Left cardiac atrium (tissue), 4 donors: ENCODE measurements around the gene PHLPP1. TPM values are rescaled to one million over a fixed set of nuclear protein-coding genes. Genes with fewer than 3 reads are reported as not detected.

Experiments used
- ATAC-seq, 2 donors: fragments of 200-7000 bp; cut with Tn5 transposase; one replicate each; pipeline ENCODE4 v1.9.1; 2020; ENCODE audit warnings: mild to moderate bottlenecking in 2 of 2, moderate library complexity in 2 of 2
- DNase-seq: peaks from one replicate; pipeline ENCODE4 v3.0.0-alpha.2; 2020
- intact Hi-C, 2 donors: fragments of 100-400 bp; cut with DNase I; formaldehyde crosslinking; loops; one replicate each; pipeline versions ENCODE4 v1.14.1 to v1.15.1; 2022 to 2023
- total RNA-seq, 2 donors: library from RNA; stranded (reverse); fragmentation: NEBNext Ultra II Directional; extraction: Animal tissue kit (Norgen Biotek cat#: 25700); gene quantifications; one replicate each; pipeline ENCODE4 v1.2.1, GENCODE V29; 2021
- donor health status: DM: no; HTN: yes; CAD: no.
- donor health status: DM: no; HTN: yes; CAD: no; lungs with severe emphysema.
- donor health status: DM: yes; HTN: yes; CAD: no.
- donor health status: Dilated cardiomyopathy.

PHLPP1 gene
- total RNA-seq, 2 donors from 2014 or later: 5.0 to 8.6 TPM

DNA sequence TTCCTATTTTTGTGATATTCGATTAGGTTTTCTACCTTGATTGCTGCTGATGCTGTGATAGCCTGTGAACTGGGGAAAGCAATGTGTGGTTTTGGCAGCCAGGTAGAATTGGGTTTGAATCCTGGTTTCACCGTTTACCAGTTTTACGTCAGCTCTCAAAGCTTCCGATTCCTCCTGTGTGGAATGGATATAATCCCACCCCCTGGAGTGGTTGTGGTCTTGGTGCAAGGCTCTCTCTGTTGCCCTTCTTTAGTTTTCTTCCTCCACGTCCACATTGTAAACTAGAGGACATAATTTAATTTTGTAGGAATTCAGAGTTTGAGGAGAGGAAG is 45.0 kb downstream of the PHLPP1 start:
- intact Hi-C loops: no loop called here
- no peak for DNase-seq
- no peak for ATAC-seq

GRCh38 chr18:62763101-62763521 is 47.8 kb downstream of the PHLPP1 start:
- ATAC-seq (no peak), DNase-seq (no peak)
- intact Hi-C loops: no loop called here

GRCh38 chr18:62766266-62766665 is 50.9 kb downstream of the PHLPP1 start:
- DNase-seq (no peak), ATAC-seq (no peak)
- intact Hi-C loops: no loop called here

GRCh38 chr18:62767321-62767720 is 52.0 kb downstream of the PHLPP1 start:
- intact Hi-C loops: no loop called here
- DNase-seq (no peak), ATAC-seq (no peak)

GRCh38 chr18:62767836-62768557 is 52.7 kb downstream of the PHLPP1 start:
- DNase-seq: no peak
- ATAC-seq: no peak
- intact Hi-C loops: no loop called here

- ATAC-seq: no peak
- no peak for DNase-seq
- intact Hi-C loops: no loop called here
These were observed 53.2 kb downstream of the PHLPP1 start for GRCh38 chr18:62768558-62768943.

GRCh38 chr18:62769216-62769615 is 53.9 kb downstream of the PHLPP1 start:
- no peak for ATAC-seq
- intact Hi-C loops: no loop called here
- no peak for DNase-seq

DNA sequence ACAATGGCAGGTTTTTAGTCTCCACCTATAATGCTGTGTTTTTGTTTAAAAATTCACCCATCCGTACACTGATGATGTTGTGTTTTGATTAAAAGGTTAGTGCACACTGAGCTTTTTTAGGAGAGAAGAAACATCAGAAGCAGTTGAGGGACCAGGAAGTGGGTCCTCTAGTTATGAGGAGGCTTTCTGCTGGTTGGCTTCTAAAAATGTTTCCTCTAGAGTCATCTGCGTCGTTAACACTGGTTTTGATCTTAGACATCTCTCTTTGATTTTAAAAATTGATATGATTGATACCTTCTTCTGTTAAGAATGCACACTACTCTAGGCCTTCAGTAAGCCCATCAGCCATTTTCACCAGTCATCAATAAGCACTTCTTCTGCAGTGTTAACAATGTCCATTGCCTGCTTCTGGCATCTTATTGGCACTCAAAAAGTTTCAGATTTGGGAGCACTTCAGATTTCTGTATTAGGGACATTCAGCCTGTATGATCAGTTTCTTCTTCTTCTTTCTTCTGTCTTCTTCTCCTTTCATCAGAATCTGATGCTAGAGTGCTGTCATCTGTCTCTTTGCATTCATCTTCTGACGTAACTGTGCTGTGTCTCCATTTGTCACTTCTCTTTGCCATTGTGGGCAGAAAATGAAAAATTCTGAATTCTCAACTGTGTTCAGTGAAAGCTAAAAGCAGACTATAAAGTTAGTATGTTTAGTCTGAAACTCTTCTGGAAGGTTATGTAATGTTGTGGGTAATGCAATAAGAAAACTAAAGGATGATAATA is 56.3 kb downstream of the PHLPP1 start:
- DNase-seq: no peak
- no peak for ATAC-seq
- intact Hi-C loops: no loop called here

GRCh38 chr18:62772860-62773584 is 57.7 kb downstream of the PHLPP1 start:
- DNase-seq (no peak), ATAC-seq (no peak)
- intact Hi-C loops: no loop called here

GRCh38 chr18:62773691-62774090 is 58.4 kb downstream of the PHLPP1 start:
- ATAC-seq (no peak), DNase-seq (no peak)
- intact Hi-C loops: no loop called here

DNA sequence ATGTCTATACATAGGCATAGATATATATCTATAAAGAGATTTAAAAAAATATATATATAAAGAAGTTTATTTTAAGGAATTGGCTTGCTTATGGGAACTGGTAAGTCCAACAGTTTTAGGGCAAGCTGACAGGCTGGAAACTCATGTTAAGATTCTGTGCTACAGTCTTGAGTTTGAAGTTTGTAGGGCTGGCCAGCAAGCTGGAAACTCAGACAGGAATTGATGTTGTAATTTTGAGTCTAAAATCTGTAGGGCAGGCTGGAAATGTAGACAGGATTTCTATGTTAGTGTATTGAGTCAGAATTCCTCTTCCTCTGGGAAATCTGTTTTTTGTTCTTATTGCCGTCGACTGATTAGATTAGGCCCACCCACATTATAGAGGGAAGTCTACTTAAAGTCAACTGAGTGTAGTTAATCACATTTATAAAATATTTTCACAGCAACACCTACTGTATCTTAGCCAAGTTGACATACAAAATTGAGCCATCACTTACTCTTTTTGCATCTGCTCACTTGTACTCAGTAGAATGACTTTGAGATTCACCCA is 60.8 kb downstream of the PHLPP1 start:
- intact Hi-C loops: no loop called here
- DNase-seq: no peak
- ATAC-seq: peak in 1 of 2 donors; percentile 19

DNA sequence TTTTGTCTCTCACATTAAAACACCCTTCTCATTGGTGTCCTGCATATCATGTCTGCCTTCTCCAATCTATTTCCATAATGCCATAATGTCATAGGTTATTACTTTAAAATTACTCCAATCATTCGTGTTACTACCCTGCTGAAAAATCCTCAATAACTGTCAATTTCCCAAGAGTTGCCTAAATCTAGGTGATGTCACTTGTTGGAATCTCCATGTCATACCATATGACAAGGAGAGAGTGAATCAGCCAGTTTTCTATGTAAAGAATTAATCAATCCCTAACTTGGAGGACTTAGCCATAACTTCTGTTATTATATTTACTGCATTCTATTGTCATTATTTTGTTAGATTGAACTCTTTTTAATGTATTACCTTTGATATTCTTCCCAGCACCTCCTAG is 62.5 kb downstream of the PHLPP1 start:
- ATAC-seq (no peak), DNase-seq (no peak)
- intact Hi-C loops: no loop called here

GRCh38 chr18:62778976-62779869 is 63.9 kb downstream of the PHLPP1 start:
- DNase-seq: no peak
- intact Hi-C loops: no loop called here
- ATAC-seq: no peak

DNA sequence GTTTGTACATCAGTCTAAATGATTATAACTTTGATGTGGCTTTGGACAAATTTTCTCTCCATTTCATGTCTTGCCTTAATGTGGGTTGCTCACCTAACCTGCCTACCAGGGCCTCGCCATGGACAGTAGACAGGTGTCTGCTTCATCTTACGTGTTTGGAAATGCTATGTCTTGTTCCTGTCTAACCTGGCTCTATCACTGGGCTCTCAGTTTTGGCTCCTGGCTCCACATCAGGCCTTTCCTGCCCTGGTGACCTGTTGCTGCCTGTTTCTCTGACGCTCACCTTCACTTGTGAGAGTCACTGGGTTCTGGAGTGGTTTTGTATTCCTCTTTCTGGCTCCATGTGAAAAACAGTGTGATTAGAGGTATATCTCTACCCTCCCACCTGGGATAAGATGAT is 65.9 kb downstream of the PHLPP1 start:
- intact Hi-C loops: no loop called here
- no peak for DNase-seq
- ATAC-seq: no peak

DNA sequence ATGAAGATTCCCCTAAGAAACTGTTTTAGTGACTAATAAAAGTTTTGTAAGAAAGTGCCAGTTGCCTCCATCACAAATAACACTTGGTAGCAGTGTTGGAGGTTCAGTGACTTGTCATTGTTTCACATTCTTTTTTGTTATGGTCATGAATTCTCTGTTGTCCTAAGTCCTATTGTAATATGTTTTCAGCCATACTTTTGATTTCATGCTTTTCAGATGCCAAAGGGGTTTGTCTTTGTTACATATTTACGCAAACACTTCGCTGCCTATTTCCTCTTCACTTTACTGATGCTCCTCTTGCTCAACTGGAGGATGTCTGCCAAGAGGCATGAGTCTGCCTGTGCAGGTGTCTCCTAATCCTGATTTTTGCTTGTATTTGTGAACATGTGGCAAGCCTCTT is 66.6 kb downstream of the PHLPP1 start:
- intact Hi-C loops: no loop called here
- DNase-seq: no peak
- peak in 1 of 2 donors; percentile 91 for ATAC-seq

GRCh38 chr18:62784338-62784965 is 69.1 kb downstream of the PHLPP1 start:
- ATAC-seq: no peak
- intact Hi-C loops: no loop called here
- DNase-seq: no peak

GRCh38 chr18:62784966-62785413 is 69.6 kb downstream of the PHLPP1 start:
- peak; percentile 37 for DNase-seq
- intact Hi-C loops: no loop called here
- ATAC-seq: peak; percentile 49 to 57

- intact Hi-C loops: no loop called here
- DNase-seq (no peak), ATAC-seq (no peak)
These were observed 71.3 kb downstream of the PHLPP1 start for GRCh38 chr18:62786689-62787088.

DNA sequence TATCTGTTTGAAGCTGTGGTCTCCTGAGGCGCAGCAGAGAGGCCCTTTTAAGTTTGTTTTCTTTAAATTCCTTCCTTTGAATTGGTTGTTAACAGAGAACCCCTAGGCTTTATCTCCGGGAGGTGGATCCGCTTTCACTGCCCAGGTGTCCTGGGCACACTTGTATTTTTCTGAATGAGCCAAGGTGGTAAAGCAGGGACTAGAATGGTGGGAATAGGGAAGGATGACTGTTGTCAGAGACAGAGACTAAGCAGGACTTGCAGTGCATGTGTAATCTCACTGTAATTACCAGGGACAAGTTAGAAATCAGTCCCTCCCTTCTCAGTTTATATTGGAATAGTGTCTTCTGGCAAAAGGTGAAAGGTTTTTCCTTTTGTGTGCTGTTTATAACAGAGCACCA is 72.8 kb downstream of the PHLPP1 start:
- intact Hi-C loops: no loop called here
- ATAC-seq: no peak
- DNase-seq: no peak
